ENCODE measurements around the gene WEE1.
"Not testable (repeated sequence)": the region's sequence is repeated elsewhere in the genome, so short reads cannot be mapped to it uniquely, and the experiment has no call there.

DNA sequence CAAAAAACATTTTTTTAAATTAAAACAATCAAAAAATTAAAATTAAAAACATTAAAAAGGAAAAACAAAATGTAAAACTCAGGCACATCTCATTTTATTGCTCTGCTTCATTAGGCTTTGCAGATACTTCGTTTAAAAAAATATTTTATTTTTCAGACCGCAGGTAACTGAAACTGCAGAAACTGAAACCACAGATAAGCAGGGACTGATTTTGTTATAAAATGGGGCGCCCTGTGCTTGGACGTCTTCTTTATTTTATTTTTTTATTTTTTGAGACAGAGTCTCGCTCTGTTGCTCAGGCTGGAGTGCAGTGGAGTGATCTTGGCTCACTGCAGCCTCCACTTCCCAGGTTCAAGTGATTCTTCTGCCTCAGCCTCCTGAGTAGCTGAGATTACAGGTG lies 24.3 kb upstream of the WEE1 start:
- TF ChIP-seq POLR2A (IDR thresholded peaks at IDR 0.05; ENCODE audit: low read length); GATA1 (IDR thresholded peaks at IDR 0.05; ENCODE audit: low read depth, low read length): not testable (repeated sequence)

Data from erythroblast (primary cell).